Measurements from ENCODE around the gene GJB5.
"Not testable (repeated sequence)": the region's sequence is repeated elsewhere in the genome, so short reads cannot be mapped to it uniquely, and the experiment has no call there.

Gene GJB5

GRCh38 chr1:34746101-34746500 is 8.7 kb upstream of the GJB5 start:
- DNase-seq, result no peak

- no peak for DNase-seq
Observed at GRCh38 chr1:34746785-34747637, 7.8 kb upstream of the GJB5 start.

- DNase-seq, result no peak
Observed at GRCh38 chr1:34747638-34747941, 7.3 kb upstream of the GJB5 start.

GRCh38 chr1:34749992-34750391 is 4.9 kb upstream of the GJB5 start:
- no peak for DNase-seq

- DNase-seq, result no peak
Observed at GRCh38 chr1:34750610-34751009, 4.2 kb upstream of the GJB5 start.

GRCh38 chr1:34753163-34753562 is 1.7 kb upstream of the GJB5 start:
- no peak for DNase-seq

- no peak for DNase-seq
Observed at GRCh38 chr1:34755961-34756360, 1.1 kb downstream of the GJB5 start.

GRCh38 chr1:34757386-34757785 is 2.5 kb downstream of the GJB5 start:
- no peak for DNase-seq

GRCh38 chr1:34758751-34759150 is 3.9 kb downstream of the GJB5 start:
- DNase-seq, result no peak

- DNase-seq, result no peak
Observed at GRCh38 chr1:34759503-34760357, 4.9 kb downstream of the GJB5 start, which contains the start of gene GJB4. TSS of gene GJB4 (plus strand) at chr1:34759740. CDS start at chr1:34761255, 1,515 bp downstream.

- DNase-seq, result no peak
Observed at GRCh38 chr1:34761176-34761761, 6.4 kb downstream of the GJB5 start.

- no peak for DNase-seq
Observed at GRCh38 chr1:34761776-34762307, 7.0 kb downstream of the GJB5 start.

GRCh38 chr1:34762474-34763141 is 7.8 kb downstream of the GJB5 start:
- DNase-seq, result no peak

GRCh38 chr1:34763142-34763781 is 8.4 kb downstream of the GJB5 start:
- no peak for DNase-seq

GRCh38 chr1:34768856-34769255 is 14.0 kb downstream of the GJB5 start:
- no peak for DNase-seq

GRCh38 chr1:34770891-34771504 is 16.2 kb downstream of the GJB5 start:
- no peak for DNase-seq

- DNase-seq, result no peak
Observed at GRCh38 chr1:34771573-34772371, 16.9 kb downstream of the GJB5 start.

- not testable (repeated sequence) for DNase-seq
Observed at GRCh38 chr1:34773114-34773513, 18.3 kb downstream of the GJB5 start.

GRCh38 chr1:34774957-34775356 is 20.1 kb downstream of the GJB5 start:
- no peak for DNase-seq

GRCh38 chr1:34776911-34777310 is 22.1 kb downstream of the GJB5 start:
- no peak for DNase-seq
